Tibial nerve (tissue), 3 donors: Measurements from ENCODE around the gene PDIA5.

Experiments used
- CTCF ChIP-seq, 5 experiments: fragments of 200-600 bp in 3 of 5; fragments of 450-650 bp in 2 of 5; sonication (generic) in 3 of 5; IDR thresholded peaks; one replicate each; pipeline ENCODE4 v1.5.1; 2016 to 2019; ENCODE audit warnings: antibody characterized with exemption in 5 of 5, mild to moderate bottlenecking in 3 of 5, moderate library complexity in 2 of 5
- POLR2A ChIP-seq, 2 donors: fragments of 450-650 bp; IDR thresholded peaks; one replicate each; pipeline ENCODE4 v1.6.1; 2017; ENCODE audit warnings: antibody characterized with exemption in 2 of 2, mild to moderate bottlenecking in 2 of 2, moderate library complexity in 2 of 2

- TF ChIP-seq CTCF (IDR thresholded peaks at IDR 0.05) (no peak), POLR2A (IDR thresholded peaks at IDR 0.05) (no peak)
These were observed 44.8 kb downstream of the PDIA5 start for GRCh38 chr3:123111640-123112039.
